H1 (cell line): ENCODE results near the gene RBM19. TPM values are rescaled to one million over a fixed set of nuclear protein-coding genes. Genes with fewer than 3 reads are reported as not detected.

ENCODE experiments used
- CTCF ChIA-PET: fragments of 300-600 bp; sonication (Branson Sonifier 250); formaldehyde crosslinking; loops from one replicate; lab custom pipeline; 2021; ENCODE audit not compliant: partially characterized antibody; lab: Charles Lee
- POLR2A ChIA-PET: fragments of 300-600 bp; sonication (Branson Sonifier 250); formaldehyde crosslinking; loops from one replicate; lab custom pipeline; 2021; ENCODE audit warnings: inconsistent platforms; ENCODE audit not compliant: partially characterized antibody; lab: Charles Lee
- DNase-seq, 2 experiments: peaks; one replicate each; pipeline versions ENCODE4 v3.0.0 to v3.0.0-alpha.2; 2010 to 2022; ENCODE audit warnings: low spot score in 2 of 2, low read depth in 1 of 2, mixed read lengths in 1 of 2
- FAIRE-seq: peaks from 2 replicates; lab custom pipeline; 2011; peaks lifted over from hg19 to GRCh38; lab: Jason Lieb, UNC
- H2AFZ ChIP-seq: 2 replicates; pipeline ENCODE4 v1.8.1; 2012; ENCODE audit warnings: low read length, inconsistent platforms
- H2AK5ac ChIP-seq: 2 replicates; pipeline ENCODE4 v1.6.1; 2013; ENCODE audit warnings: low read depth, low read length
- H2BK120ac ChIP-seq: replicated peaks from 2 replicates; pipeline ENCODE3; 2013; ENCODE audit warnings: low read depth, low read length, inconsistent platforms
- H2BK12ac ChIP-seq: 2 replicates; pipeline ENCODE4 v1.6.1; 2013; ENCODE audit warnings: low read depth, low read length
- H2BK15ac ChIP-seq: 2 replicates; pipeline ENCODE4 v1.6.1; 2013; ENCODE audit warnings: low read length
- H2BK20ac ChIP-seq: 2 replicates; pipeline ENCODE4 v1.6.1; 2013; ENCODE audit warnings: low read length
- H2BK5ac ChIP-seq: 2 replicates; pipeline ENCODE4 v1.6.1; 2013; ENCODE audit warnings: low read depth, low read length
- H3K14ac ChIP-seq: 2 replicates; pipeline ENCODE4 v1.6.1; 2013; ENCODE audit warnings: inconsistent platforms; ENCODE audit not compliant: insufficient read length
- H3K18ac ChIP-seq: 2 replicates; pipeline ENCODE4 v1.6.1; 2013; ENCODE audit warnings: low read length; ENCODE audit errors: extremely low read depth
- H3K23ac ChIP-seq: 2 replicates; pipeline ENCODE4 v1.6.1; 2013; ENCODE audit warnings: inconsistent platforms; ENCODE audit not compliant: insufficient read length
- H3K23me2 ChIP-seq: 2 replicates; pipeline ENCODE4 v1.6.1; 2013; ENCODE audit warnings: low read depth, low read length
- H3K27ac ChIP-seq: 2 replicates; pipeline ENCODE4 v1.6.1; 2011; ENCODE audit warnings: low read depth, low read length, inconsistent platforms
- H3K27me3 ChIP-seq, 4 experiments: replicated peaks in 1 of 4; 1 replicate in 1 of 4; 2 replicates in 3 of 4; pipeline versions ENCODE4 v1.6.1 to v1.8.1; 2011 to 2013; ENCODE audit warnings: low read length in 3 of 4, mild to moderate bottlenecking in 3 of 4, inconsistent platforms in 2 of 4, mixed read lengths in 2 of 4, moderate library complexity in 1 of 4; ENCODE audit not compliant: control insufficient read depth in 3 of 4, insufficient read depth in 3 of 4; ENCODE audit errors: extremely low read depth in 1 of 4
- H3K36me3 ChIP-seq, 4 experiments: 2 replicates each; pipeline versions ENCODE4 v1.6.1 to v1.8.1; 2011 to 2013; ENCODE audit warnings: mild to moderate bottlenecking in 4 of 4, low read length in 3 of 4, moderate library complexity in 2 of 4, control low read depth in 1 of 4, inconsistent platforms in 1 of 4; ENCODE audit not compliant: insufficient read depth in 4 of 4, control insufficient read depth in 2 of 4
- H3K4ac ChIP-seq: replicated peaks from 2 replicates; pipeline ENCODE3; 2013; ENCODE audit warnings: low read length, low read depth, mixed read lengths, inconsistent platforms; ENCODE audit not compliant: insufficient read length
- H3K4me1 ChIP-seq, 4 experiments: replicated peaks in 1 of 4; 1 replicate in 1 of 4; 2 replicates in 3 of 4; pipeline versions ENCODE4 v1.6.1 to v1.8.1; 2011 to 2013; ENCODE audit warnings: low read length in 3 of 4, inconsistent platforms in 2 of 4, mixed read lengths in 1 of 4; ENCODE audit not compliant: insufficient read depth in 4 of 4, control insufficient read depth in 3 of 4
- H3K4me2 ChIP-seq, 2 experiments: 2 replicates each; pipeline versions ENCODE4 v1.6.1 to v1.8.1; 2011 to 2013; ENCODE audit warnings: low read depth in 2 of 2, low read length in 2 of 2, control low read depth in 1 of 2, inconsistent platforms in 1 of 2, mild to moderate bottlenecking in 1 of 2; ENCODE audit not compliant: insufficient read depth in 1 of 2
- H3K4me3 ChIP-seq, 4 experiments: fragments of 200-600, 300-600 bp in 1 of 4; sonication (generic), shearing (Covaris generic), sonication (Bioruptor Twin) in 1 of 4; 2 replicates each; pipeline versions ENCODE4 v1.5.1 to v1.8.1; 2011 to 2016; ENCODE audit warnings: low read length in 4 of 4, low read depth in 3 of 4, control low read depth in 2 of 4, inconsistent platforms in 2 of 4, mild to moderate bottlenecking in 2 of 4, mixed read lengths in 1 of 4, moderate library complexity in 1 of 4; ENCODE audit not compliant: insufficient read depth in 2 of 4; ENCODE audit errors: extremely low read depth in 1 of 4
- H3K56ac ChIP-seq: replicated peaks from 2 replicates; pipeline ENCODE3; 2013; ENCODE audit warnings: low read depth, mild to moderate bottlenecking, mixed read lengths, low read length, inconsistent platforms; ENCODE audit not compliant: insufficient read length
- H3K79me1 ChIP-seq: 2 replicates; pipeline ENCODE4 v1.6.1; 2013; ENCODE audit warnings: low read depth, low read length, control low read depth
- H3K79me2 ChIP-seq, 2 experiments: 2 replicates each; pipeline versions ENCODE4 v1.6.1 to v1.8.1; 2012 to 2013; ENCODE audit warnings: low read length in 2 of 2, mild to moderate bottlenecking in 2 of 2, inconsistent platforms in 1 of 2; ENCODE audit not compliant: insufficient read depth in 2 of 2, control insufficient read depth in 1 of 2
- H3K9ac ChIP-seq, 4 experiments: replicated peaks in 1 of 4; 1 replicate in 1 of 4; 2 replicates in 3 of 4; pipeline versions ENCODE4 v1.6.1 to v1.8.1; 2011 to 2013; ENCODE audit warnings: low read depth in 3 of 4, low read length in 3 of 4, control low read depth in 2 of 4, mild to moderate bottlenecking in 2 of 4, moderate library complexity in 2 of 4, inconsistent platforms in 1 of 4; ENCODE audit errors: extremely low read depth in 1 of 4
- H3K9me3 ChIP-seq, 2 experiments: 2 replicates each; pipeline versions ENCODE4 v1.6.1 to v1.8.1; 2012 to 2013; ENCODE audit warnings: mild to moderate bottlenecking in 2 of 2, moderate library complexity in 2 of 2, control low read depth in 1 of 2, inconsistent platforms in 1 of 2, low read depth in 1 of 2, low read length in 1 of 2, mixed read lengths in 1 of 2; ENCODE audit not compliant: insufficient read depth in 2 of 2
- H4K20me1 ChIP-seq, 2 experiments: replicated peaks in 1 of 2; 2 replicates each; pipeline versions ENCODE3 to v1.8.1; 2011 to 2013; ENCODE audit warnings: inconsistent platforms in 2 of 2, low read length in 2 of 2, mild to moderate bottlenecking in 1 of 2; ENCODE audit not compliant: insufficient read depth in 2 of 2, control insufficient read depth in 1 of 2
- H4K5ac ChIP-seq: 2 replicates; pipeline ENCODE4 v1.6.1; 2013; ENCODE audit warnings: low read length, low read depth, mixed read lengths, inconsistent platforms; ENCODE audit not compliant: insufficient read length
- H4K8ac ChIP-seq: 2 replicates; pipeline ENCODE4 v1.8.0; 2013; ENCODE audit warnings: mild to moderate bottlenecking, moderate library complexity, low read length, inconsistent platforms; ENCODE audit not compliant: insufficient read depth; ENCODE audit errors: extremely low read depth
- H4K91ac ChIP-seq: replicated peaks from 2 replicates; pipeline ENCODE3; 2013; ENCODE audit warnings: low read length, mixed read lengths, inconsistent platforms; ENCODE audit not compliant: insufficient read length
- CHD2 ChIP-seq: IDR thresholded peaks from 2 replicates; pipeline ENCODE4 v1.6.1; 2012; ENCODE audit warnings: low read length, improper control_type of control experiment
- KDM5A ChIP-seq: fragments of 200-600 bp; IDR thresholded peaks from 2 replicates; pipeline ENCODE4 v1.7.1; 2012; ENCODE audit warnings: mild to moderate bottlenecking, low read length, inconsistent platforms, mixed read lengths
- SIRT6 ChIP-seq: IDR thresholded peaks from one replicate; pipeline ENCODE4 v1.7.1; 2012; ENCODE audit warnings: low read length, inconsistent platforms
- SP2 ChIP-seq: IDR thresholded peaks from 2 replicates; pipeline ENCODE4 v1.6.1; 2012; ENCODE audit warnings: mild to moderate bottlenecking, low read length, inconsistent platforms
- TEAD4 ChIP-seq: IDR thresholded peaks from 2 replicates; pipeline ENCODE4 v1.6.1; 2012; ENCODE audit warnings: low read depth, low read length, inconsistent platforms, mixed read lengths
- WGBS, 2 experiments: shearing (Covaris generic) in 1 of 2; methylation state at CpG; one replicate each; pipeline versions ENCODE4 v1.1.6 to v1.1.7; 2013 to 2015; ENCODE audit warnings: low lambda C conversion rate in 2 of 2, mixed read lengths in 2 of 2, inconsistent platforms in 1 of 2, low coverage in 1 of 2, missing lambda C conversion rate in 1 of 2; ENCODE audit not compliant: insufficient replicate concordance in 2 of 2, insufficient coverage in 1 of 2, insufficient read length in 1 of 2; ENCODE audit errors: extremely low coverage in 1 of 2, missing lambda C conversion rate in 1 of 2; 5-methylcytosine and 5-hydroxymethylcytosine counted together
- polyA plus RNA-seq, 7 experiments: library from polyadenylated mRNA; depleted of rRNA in 3 of 7; stranded (reverse) in 5 of 7; unstranded in 2 of 7; fragments of >200 nt in 5 of 7; fragments of 200-250 nt in 2 of 7; gene quantifications; 1 replicate in 5 of 7; 2 replicates in 1 of 7; 4 replicates in 1 of 7; pipeline versions ENCODE4 v1.2.1 to v1.2.3, GENCODE V29; 2011 to 2013; ENCODE audit warnings: missing spikeins in 2 of 7, mixed read lengths in 2 of 7
- total RNA-seq: library from RNA; stranded (reverse); fragmentation: NEBNext Ultra II Directional; extraction: Animal tissue kit (Norgen Biotek cat#: 25700); gene quantifications from 2 replicates; pipeline ENCODE4 v1.2.1, GENCODE V29; 2021

Gene RBM19
- total and polyA plus RNA-seq, 2 of the 8 experiments (the other 6 are each of a cell fraction or from before 2014, with no cell fraction given) = 23.4 to 61.9 TPM

GRCh38 chr12:113997365-113997764 lies 31.2 kb upstream of the RBM19 start:
- no peak overlapping the region for H2BK5ac ChIP-seq
- H3K79me2 ChIP-seq = no peaks in the 10 kb centered on the region
- POLR2A ChIA-PET = no interaction called here
- H3K4ac ChIP-seq = no peak overlapping the region
- H3K18ac ChIP-seq = no peak overlapping the region
- 79% methylated on average over 3 of the region's 3 CpGs; no CpG with 5 or more reads in 1 of the 2 experiments for WGBS, 2 experiments
- FAIRE-seq = no peak
- H2BK20ac ChIP-seq = no peak overlapping the region
- no peaks in the 10 kb centered on the region for H4K20me1 ChIP-seq
- no peak overlapping the region for H3K4me2 ChIP-seq
- H3K9ac ChIP-seq = no peak overlapping the region
- H3K4me1 ChIP-seq = no peaks in the 10 kb centered on the region
- H2BK12ac ChIP-seq = no peak overlapping the region
- no peak overlapping the region for H4K91ac ChIP-seq
- H4K8ac ChIP-seq = no peak overlapping the region
- no peak overlapping the region for H3K56ac ChIP-seq
- TF ChIP-seq KDM5A = no peak
- no peak for TF ChIP-seq TEAD4
- no peak for TF ChIP-seq CHD2
- TF ChIP-seq SP2 = no peak
- TF ChIP-seq SIRT6 = no peak
- TF ChIP-seq, all 59 proteins: peak for 0
- Histone ChIP-seq H3K27me3 (no peaks in the 10 kb centered on the region), H3K4me3 (no peak overlapping the region), H2BK120ac (no peak overlapping the region), H2AK5ac (no peak overlapping the region), H3K9me3 (no peaks in the 10 kb centered on the region), H3K14ac (no peak overlapping the region), H3K36me3 (no peaks in the 10 kb centered on the region), H3K23ac (no peak overlapping the region), H2AFZ (no peak overlapping the region), H4K5ac (no peak overlapping the region), H2BK15ac (no peak overlapping the region), H3K23me2 (no peaks in the 10 kb centered on the region), H3K27ac (no peak overlapping the region), H3K79me1 (no peaks in the 10 kb centered on the region)
- no peak for DNase-seq
- CTCF ChIA-PET = interaction anchor here (0.6 to 4.3 kb wide), 6 partner anchors 9 to 479 kb away, joined by 3 to 32 read pairs (median 4); no protein-coding TSS in a partner anchor
